ENCODE measurements around the gene SIX1. TPM values are rescaled to one million over a fixed set of nuclear protein-coding genes. Genes with fewer than 3 reads are reported as not detected.

SIX1 gene
- total RNA-seq, 2 donors from 2014 or later: not detected

GRCh38 chr14:60616461-60616959, 32.8 kb downstream of the SIX1 start:
- Mint-ChIP-seq H3K27ac (no peak overlapping the region), H3K4me3 (no peak overlapping the region), H3K27me3 (peaks cover 13% of the 10 kb centered on the region), H3K4me1 (no peaks in the 10 kb centered on the region), H3K36me3 (ENCODE audit: low read depth) (no peaks in the 10 kb centered on the region), H3K9me3 (no peaks in the 10 kb centered on the region)
- no peak for ATAC-seq (replicated peaks)

DNA sequence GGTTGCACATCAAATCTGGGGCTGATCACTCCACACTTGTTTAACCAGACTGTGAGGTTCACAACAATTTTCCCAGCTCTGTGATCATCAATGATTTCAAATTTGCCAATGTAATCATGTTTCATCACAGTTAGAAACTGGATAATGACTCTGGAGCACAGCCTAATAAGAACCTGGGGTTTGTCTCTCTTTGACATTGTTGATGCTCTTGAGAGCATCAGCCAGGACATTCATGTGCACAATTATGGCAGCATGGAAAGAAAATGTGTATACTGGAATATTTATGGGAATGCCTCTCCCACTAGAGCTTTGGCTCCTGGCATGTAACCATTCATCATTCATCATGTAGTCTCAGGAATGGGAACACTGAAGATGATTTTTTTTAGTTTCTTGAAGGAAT, 47.0 kb downstream of the SIX1 start:
- Mint-ChIP-seq H3K4me3 (no peak overlapping the region), H3K27me3 (peaks cover 20% of the 10 kb centered on the region), H3K9me3 (no peaks in the 10 kb centered on the region), H3K27ac (no peak overlapping the region), H3K36me3 (ENCODE audit: low read depth) (no peaks in the 10 kb centered on the region), H3K4me1 (no peaks in the 10 kb centered on the region)
- no peak for ATAC-seq (replicated peaks)

DNA sequence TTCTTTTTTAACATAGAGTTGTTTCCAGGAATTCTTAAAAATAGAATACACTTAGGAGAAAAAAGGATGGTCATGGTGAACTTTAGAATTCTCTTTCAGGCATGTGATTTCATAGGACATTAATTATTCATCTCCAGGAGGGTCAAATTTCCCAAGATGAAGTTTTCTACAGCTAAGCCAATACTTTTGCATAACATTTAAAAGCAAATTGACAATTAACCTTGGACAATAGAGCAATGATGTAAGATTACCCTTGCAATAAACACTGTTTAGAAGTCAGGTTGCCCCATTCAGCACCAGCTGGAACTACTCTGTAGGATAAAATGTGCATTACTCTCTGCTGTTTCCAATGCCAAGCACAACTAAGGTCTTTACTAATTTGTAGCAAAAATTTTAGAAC, 49.5 kb downstream of the SIX1 start:
- Mint-ChIP-seq H3K27ac (no peak overlapping the region), H3K36me3 (ENCODE audit: low read depth) (no peaks in the 10 kb centered on the region), H3K9me3 (no peaks in the 10 kb centered on the region), H3K4me1 (no peaks in the 10 kb centered on the region), H3K4me3 (no peak overlapping the region), H3K27me3 (peaks cover 25% of the 10 kb centered on the region)
- ATAC-seq (replicated peaks): no peak

DNA sequence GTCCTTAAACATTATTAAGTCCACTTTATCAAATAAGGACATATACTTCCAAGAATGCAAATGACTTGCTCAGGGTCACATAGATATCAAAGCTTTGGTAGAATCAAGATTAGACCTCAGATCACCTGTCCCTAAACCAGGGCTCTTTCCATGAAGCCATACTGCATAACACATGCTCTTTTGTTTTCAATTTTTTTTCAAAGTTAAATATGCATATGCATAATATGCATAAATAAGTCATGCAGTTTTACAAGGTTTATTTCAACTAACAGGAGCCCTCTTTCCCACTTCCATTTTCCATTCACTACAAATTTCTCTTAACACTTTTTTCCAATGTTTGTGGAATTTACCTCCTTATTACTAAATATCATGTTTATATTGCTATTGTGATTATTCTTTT, 53.1 kb downstream of the SIX1 start:
- peaks cover 18% of the 10 kb centered on the region for H3K27me3 Mint-ChIP-seq
- ATAC-seq (replicated peaks): no peak
- no peaks in the 10 kb centered on the region for H3K36me3 Mint-ChIP-seq (ENCODE audit: low read depth)
- no peak overlapping the region for H3K27ac Mint-ChIP-seq
- no peaks in the 10 kb centered on the region for H3K4me1 Mint-ChIP-seq
- no peaks in the 10 kb centered on the region for H3K9me3 Mint-ChIP-seq
- H3K4me3 Mint-ChIP-seq: no peak overlapping the region

- Mint-ChIP-seq H3K27me3 (peaks cover 18% of the 10 kb centered on the region), H3K27ac (no peak overlapping the region), H3K4me1 (no peaks in the 10 kb centered on the region), H3K36me3 (ENCODE audit: low read depth) (no peaks in the 10 kb centered on the region), H3K4me3 (no peak overlapping the region), H3K9me3 (no peaks in the 10 kb centered on the region)
- ATAC-seq (replicated peaks): no peak
These were observed 55.2 kb downstream of the SIX1 start for GRCh38 chr14:60594062-60594461.

Other genes with a start within 250 kb of the SIX1 start
- not detected for gene C14orf39, start 163.4 kb downstream of the SIX1 start, total RNA-seq
- not detected for gene SIX6, start 140.3 kb downstream of the SIX1 start, total RNA-seq
- under 1 TPM in 1 of 2 donors, not detected in 1; 0.54 TPM for gene SIX4, start 74.9 kb upstream of the SIX1 start, total RNA-seq
- 10 to 100 TPM; 13.4 to 29.9 TPM for gene MNAT1, start 85.3 kb upstream of the SIX1 start, total RNA-seq